Natural killer cell (primary cell): ENCODE results near the gene ATXN7L2. TPM values are rescaled to one million over a fixed set of nuclear protein-coding genes. Genes with fewer than 3 reads are reported as not detected.

Experiments used
- ATAC-seq, 3 donors: fragments of 150-1000 bp in 2 of 3; fragments of 200-7000 bp in 1 of 3; cut with Tn5 transposase; 1 replicate in 1 of 3; 2 replicates in 2 of 3; pipeline ENCODE4 v1.10.0; 2021; ENCODE audit warnings: mild to moderate bottlenecking in 2 of 3, moderate library complexity in 2 of 3
- DNase-seq, 2 donors: peaks; one replicate each; pipeline versions ENCODE4 v3.0.0 to v3.0.0-alpha.2; 2013 to 2021; ENCODE audit warnings: mixed read lengths in 1 of 2
- H3K27ac ChIP-seq: one replicate; pipeline ENCODE4 v1.5.1; 2013; ENCODE audit warnings: mild to moderate bottlenecking, low read length
- H3K27me3 ChIP-seq: one replicate; pipeline ENCODE4 v1.6.1; 2013; ENCODE audit warnings: low read length; ENCODE audit not compliant: control insufficient read depth, insufficient read depth
- H3K36me3 ChIP-seq: one replicate; pipeline ENCODE4 v1.6.1; 2013; ENCODE audit warnings: low read length; ENCODE audit not compliant: control insufficient read depth, insufficient read depth
- H3K4me1 ChIP-seq: one replicate; pipeline ENCODE4 v1.6.1; 2013; ENCODE audit warnings: low read length; ENCODE audit not compliant: control insufficient read depth, insufficient read depth
- H3K4me3 ChIP-seq: one replicate; pipeline ENCODE4 v1.5.1; 2013; ENCODE audit warnings: low read length
- H3K9me3 ChIP-seq: one replicate; pipeline ENCODE4 v1.6.1; 2013; ENCODE audit warnings: low read length; ENCODE audit not compliant: control insufficient read depth, insufficient read depth
- H3K27ac Mint-ChIP-seq, 2 donors: one replicate each; pipeline ENCODE4 v1.8.0; 2022; ENCODE audit warnings: mild to moderate bottlenecking in 2 of 2, mixed read lengths in 2 of 2, moderate library complexity in 1 of 2
- H3K27me3 Mint-ChIP-seq, 2 donors: one replicate each; pipeline ENCODE4 v1.8.0; 2022; ENCODE audit warnings: low read depth in 2 of 2, mixed read lengths in 2 of 2
- H3K36me3 Mint-ChIP-seq: one replicate; pipeline ENCODE4 v1.8.0; 2022; ENCODE audit warnings: mixed read lengths
- H3K4me1 Mint-ChIP-seq, 2 donors: one replicate each; pipeline ENCODE4 v1.8.0; 2022; ENCODE audit warnings: mixed read lengths in 2 of 2
- H3K4me3 Mint-ChIP-seq: one replicate; pipeline ENCODE4 v1.8.0; 2022; ENCODE audit warnings: mild to moderate bottlenecking, moderate library complexity, mixed read lengths
- H3K9me3 Mint-ChIP-seq, 2 donors: one replicate each; pipeline ENCODE4 v1.8.0; 2022; ENCODE audit warnings: mixed read lengths in 2 of 2
- WGBS: methylation state at CpG from one replicate; pipeline ENCODE4 v1.1.7; 2013; ENCODE audit warnings: missing lambda C conversion rate; ENCODE audit not compliant: insufficient coverage; 5-methylcytosine and 5-hydroxymethylcytosine counted together
- intact Hi-C: fragments of 100-400 bp; cut with micrococcal nuclease; formaldehyde crosslinking; loops from one replicate; pipeline ENCODE4 v1.14.2; 2022
- total RNA-seq, 4 donors: library from RNA; stranded (reverse); fragments of 120-200 nt in 1 of 4; gene quantifications; one replicate each; pipeline versions ENCODE4 v1.2.3 to v1.2.4, GENCODE V29; 2013 to 2022
- TF ChIP-seq, protein P1 (sequence below): fragments of 200-600 bp; IDR thresholded peaks from one replicate; pipeline ENCODE4 v1.8.0; 2022; ENCODE audit warnings: antibody characterized with exemption

The ATXN7L2 gene
- total RNA-seq, 3 donors from 2014 or later (not counting 1 experiment from before 2014, with no cell fraction given): 16.4 to 18.5 (median 18.3) TPM

DNA sequence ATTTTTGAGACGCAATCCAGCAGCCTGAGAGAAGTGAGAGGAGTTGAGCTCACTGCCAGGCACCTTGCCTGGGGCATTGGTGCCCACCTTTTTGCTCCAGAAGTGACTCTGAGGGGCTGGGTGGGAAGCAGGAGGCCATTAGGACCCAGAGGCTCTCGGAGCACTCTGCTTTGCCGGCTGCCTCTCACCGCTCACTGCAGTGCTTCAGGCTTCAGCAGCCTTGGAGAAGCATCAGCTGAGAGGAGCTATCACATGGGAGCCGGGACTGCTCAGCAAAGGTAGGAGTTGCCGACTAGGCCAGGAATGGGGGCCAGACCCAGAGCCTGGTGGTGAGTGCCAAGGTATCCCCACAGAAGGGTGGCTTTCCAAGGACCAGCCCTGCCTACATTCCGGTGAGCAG lies 56.0 kb downstream of the ATXN7L2 start, which contains the start of gene GPR61:
GPR61 (plus strand) TSS at position 197 of the 400 bp plus-strand sequence. CDS start 3,151 bp downstream, outside the sequence.
- Histone ChIP-seq H3K4me3 (no peak within 1 kb of the TSS), H3K27me3 (no peaks in the 10 kb centered on the region), H3K4me1 (no peaks in the 10 kb centered on the region), H3K27ac (no peak within 1 kb of the TSS), H3K9me3 (no peaks in the 10 kb centered on the region), H3K36me3 (no peaks in the 10 kb centered on the region)
- ATAC-seq (no peak), DNase-seq (no peak)
- no peak within 1 kb of the TSS for H3K27ac Mint-ChIP-seq
- H3K9me3 Mint-ChIP-seq: no peaks in the 10 kb centered on the region
- intact Hi-C loops: no loop called here
- no peaks in the 10 kb centered on the region for H3K4me1 Mint-ChIP-seq
- no peaks in the 10 kb centered on the region for H3K36me3 Mint-ChIP-seq
- no peaks in the 10 kb centered on the region for H3K27me3 Mint-ChIP-seq
- TF ChIP-seq, protein P1, sequence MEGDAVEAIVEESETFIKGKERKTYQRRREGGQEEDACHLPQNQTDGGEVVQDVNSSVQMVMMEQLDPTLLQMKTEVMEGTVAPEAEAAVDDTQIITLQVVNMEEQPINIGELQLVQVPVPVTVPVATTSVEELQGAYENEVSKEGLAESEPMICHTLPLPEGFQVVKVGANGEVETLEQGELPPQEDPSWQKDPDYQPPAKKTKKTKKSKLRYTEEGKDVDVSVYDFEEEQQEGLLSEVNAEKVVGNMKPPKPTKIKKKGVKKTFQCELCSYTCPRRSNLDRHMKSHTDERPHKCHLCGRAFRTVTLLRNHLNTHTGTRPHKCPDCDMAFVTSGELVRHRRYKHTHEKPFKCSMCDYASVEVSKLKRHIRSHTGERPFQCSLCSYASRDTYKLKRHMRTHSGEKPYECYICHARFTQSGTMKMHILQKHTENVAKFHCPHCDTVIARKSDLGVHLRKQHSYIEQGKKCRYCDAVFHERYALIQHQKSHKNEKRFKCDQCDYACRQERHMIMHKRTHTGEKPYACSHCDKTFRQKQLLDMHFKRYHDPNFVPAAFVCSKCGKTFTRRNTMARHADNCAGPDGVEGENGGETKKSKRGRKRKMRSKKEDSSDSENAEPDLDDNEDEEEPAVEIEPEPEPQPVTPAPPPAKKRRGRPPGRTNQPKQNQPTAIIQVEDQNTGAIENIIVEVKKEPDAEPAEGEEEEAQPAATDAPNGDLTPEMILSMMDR: no peak
- WGBS: 82% methylated on average over 7 of the region's 7 CpGs
- no peak within 1 kb of the TSS for H3K4me3 Mint-ChIP-seq

DNA sequence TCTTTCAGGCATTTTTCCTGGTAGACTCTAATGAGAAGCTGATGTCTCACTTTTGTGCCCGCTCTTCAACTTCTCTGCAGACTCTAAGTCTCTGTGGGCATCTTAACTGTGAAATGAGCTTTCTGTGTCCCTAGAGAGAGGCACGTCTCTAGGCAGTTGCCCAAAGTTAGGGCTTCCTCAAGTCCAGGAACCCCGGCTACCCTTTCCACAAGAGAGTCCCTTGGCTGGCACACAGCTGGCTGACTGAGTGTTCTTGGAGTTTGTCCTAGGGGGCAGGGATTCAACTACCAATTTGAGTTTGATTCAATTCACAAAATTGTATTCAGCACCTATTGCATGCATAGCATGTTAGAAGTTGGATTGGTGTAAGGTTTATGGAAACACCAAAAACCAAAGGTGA lies 57.4 kb downstream of the ATXN7L2 start:
- WGBS: 91% methylated on average over 3 of the region's 3 CpGs
- no peak for ATAC-seq
- peaks cover 0 to 2% of the 10 kb centered on the region in 2 donors for H3K4me1 Mint-ChIP-seq
- H3K27ac Mint-ChIP-seq: no peak overlapping the region
- H3K9me3 Mint-ChIP-seq: no peaks in the 10 kb centered on the region
- no peaks in the 10 kb centered on the region for H3K27me3 Mint-ChIP-seq
- intact Hi-C loops: no loop called here
- TF ChIP-seq, protein P1: no peak
- Histone ChIP-seq H3K27me3 (no peaks in the 10 kb centered on the region), H3K4me3 (no peak overlapping the region), H3K4me1 (no peaks in the 10 kb centered on the region), H3K36me3 (no peaks in the 10 kb centered on the region), H3K9me3 (no peaks in the 10 kb centered on the region), H3K27ac (no peak overlapping the region)
- no peaks in the 10 kb centered on the region for H3K36me3 Mint-ChIP-seq
- no peak for DNase-seq
- no peak overlapping the region for H3K4me3 Mint-ChIP-seq

Other genes with a start within 250 kb of the ATXN7L2 start
- 1 to 10 TPM; 7.1 to 9.7 (median 7.4) TPM for gene CELSR2, start 234.4 kb upstream of the ATXN7L2 start, total RNA-seq
- gene PSRC1, start 200.8 kb upstream of the ATXN7L2 start, total RNA-seq: 1 to 10 TPM; 1.1 to 2.4 (median 1.9) TPM
- not detected for gene MYBPHL, start 176.9 kb upstream of the ATXN7L2 start, total RNA-seq
- 1 to 10 TPM; 2.7 to 7.1 (median 3.7) TPM for gene SORT1, start 86.0 kb upstream of the ATXN7L2 start, total RNA-seq
- 10 to 100 TPM; 54.7 to 76.0 (median 59.6) TPM for gene PSMA5, start 57.5 kb upstream of the ATXN7L2 start, total RNA-seq
- gene SYPL2, start 17.4 kb upstream of the ATXN7L2 start, total RNA-seq: not detected
- gene CYB561D1, start 10.2 kb downstream of the ATXN7L2 start, total RNA-seq: 10 to 100 TPM; 21.1 to 36.0 (median 34.7) TPM
- 10 to 100 TPM in 1 of 3 donors, 1 to 10 TPM in 2; 5.0 to 10.7 (median 7.8) TPM for gene AMIGO1, start 25.8 kb downstream of the ATXN7L2 start, total RNA-seq
- gene GPR61, start 56.0 kb downstream of the ATXN7L2 start, total RNA-seq: under 1 TPM in 2 of 3 donors, not detected in 1; 0.75 to 0.91 TPM
- gene GNAI3, start 64.7 kb downstream of the ATXN7L2 start, total RNA-seq: 1 to 10 TPM; 6.1 to 7.6 (median 6.9) TPM
- gene GNAT2, start 135.7 kb downstream of the ATXN7L2 start, total RNA-seq: not detected
- gene AMPD2, start 135.9 kb downstream of the ATXN7L2 start, total RNA-seq: 100 to 1,000 TPM; 200 to 271 (median 243) TPM
- gene GSTM4, start 172.2 kb downstream of the ATXN7L2 start, total RNA-seq: 10 to 100 TPM; 20.5 to 48.8 (median 47.1) TPM
- gene GSTM2, start 184.2 kb downstream of the ATXN7L2 start, total RNA-seq: 100 to 1,000 TPM; 142 to 315 (median 205) TPM
- gene GSTM1, start 203.9 kb downstream of the ATXN7L2 start, total RNA-seq: 10 to 100 TPM in 2 of 3 donors, not detected in 1; 31.9 to 34.7 TPM
- gene GSTM5, start 228.3 kb downstream of the ATXN7L2 start, total RNA-seq: under 1 TPM in 2 of 3 donors, not detected in 1; 0.07 to 0.35 TPM